Measurements from ENCODE around the gene UNC13A.
A peak's percentile ranks its signal among the peaks of the same experiment; 100 is the strongest.

UNC13A gene

GRCh38 chr19:17607936-17608335 is 80.2 kb downstream of the UNC13A start:
- no peak overlapping the region for H3K27ac ChIP-seq
- TF ChIP-seq ZFX (IDR thresholded peaks at IDR 0.05), result no peak
- TF ChIP-seq CTCF (conservative IDR thresholded peaks at IDR 0.05), result no peak

- TF ChIP-seq ZFX (IDR thresholded peaks at IDR 0.05), result no peak
- TF ChIP-seq CTCF (conservative IDR thresholded peaks at IDR 0.05), result no peak
- peak overlapping the region; percentile 77; the same call in 1 of the 2 replicates for H3K27ac ChIP-seq
Measured at GRCh38 chr19:17606590-17607185, 81.5 kb downstream of the UNC13A start.

- peak; percentile 88 for TF ChIP-seq CTCF (conservative IDR thresholded peaks at IDR 0.05)
- TF ChIP-seq ZFX (IDR thresholded peaks at IDR 0.05), result no peak
- H3K27ac ChIP-seq, result peak overlapping the region; percentile 77
Measured at GRCh38 chr19:17605761-17606589, 82.2 kb downstream of the UNC13A start.

GRCh38 chr19:17605117-17605516 is 83.0 kb downstream of the UNC13A start:
- H3K27ac ChIP-seq, result no peak overlapping the region
- TF ChIP-seq CTCF (conservative IDR thresholded peaks at IDR 0.05) (no peak), ZFX (IDR thresholded peaks at IDR 0.05) (no peak)

DNA sequence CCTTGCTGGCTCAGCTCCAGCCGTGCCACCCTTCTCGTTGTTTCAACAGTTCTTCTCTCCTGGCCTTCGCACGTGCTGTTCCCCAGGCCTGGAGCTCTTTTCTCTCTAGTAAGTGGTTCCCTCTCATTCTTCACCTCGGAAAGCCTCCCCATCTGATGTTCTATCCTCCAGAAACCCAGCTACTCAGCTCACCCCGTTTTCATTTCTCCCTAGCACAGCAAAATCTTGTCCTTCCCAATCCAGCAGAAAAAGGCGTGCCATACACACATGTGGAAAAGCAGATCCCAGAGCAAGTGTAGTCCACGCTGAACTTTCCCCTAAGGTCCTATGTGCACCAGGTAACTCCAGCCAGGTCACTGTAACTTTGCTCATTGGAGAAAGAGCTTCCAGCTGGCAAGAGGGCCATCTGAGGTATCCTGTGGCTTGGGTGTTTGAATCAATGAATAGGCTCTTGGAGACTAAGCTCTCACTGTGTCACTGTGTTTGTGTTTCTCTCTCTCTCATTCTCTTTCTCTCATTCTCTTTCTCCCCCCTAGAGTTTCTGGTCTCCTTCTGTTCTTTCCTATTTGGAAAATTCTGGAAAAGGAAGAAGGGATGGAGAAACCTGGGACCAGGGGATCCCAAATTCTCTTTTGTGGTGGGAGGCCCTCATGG is 83.7 kb downstream of the UNC13A start:
- TF ChIP-seq ZFX (IDR thresholded peaks at IDR 0.05) (no peak), CTCF (conservative IDR thresholded peaks at IDR 0.05) (no peak)
- no peak overlapping the region for H3K27ac ChIP-seq

DNA sequence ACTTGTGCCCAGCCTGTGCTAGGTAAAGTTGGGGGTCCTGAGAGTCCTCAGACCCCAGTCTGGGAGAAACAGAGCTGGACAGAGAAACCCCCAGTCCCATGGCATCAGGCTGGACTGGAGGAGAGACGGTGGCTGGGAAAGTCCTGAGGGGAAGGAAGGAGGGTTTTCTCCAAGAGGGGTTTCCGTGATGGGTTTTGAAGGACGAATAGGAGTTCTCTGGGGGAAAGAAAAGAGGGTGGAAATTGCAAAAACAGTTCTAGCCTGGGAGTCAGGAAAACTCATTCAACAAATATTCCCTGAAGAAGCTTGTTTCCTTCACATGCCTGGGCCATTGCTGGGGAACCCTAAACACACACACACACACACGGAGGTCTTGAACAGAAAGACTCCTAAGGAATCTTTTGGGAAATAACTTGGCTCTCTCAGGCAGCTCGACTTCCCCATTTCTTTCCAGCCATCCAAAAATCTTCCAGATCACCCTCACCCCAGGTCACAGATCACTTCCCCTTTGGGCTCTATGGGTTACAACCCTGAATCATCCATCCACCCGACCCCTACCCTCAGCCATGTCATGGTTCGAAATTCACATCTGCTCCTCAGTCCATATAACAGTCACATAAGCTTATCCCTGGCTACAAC is 85.2 kb downstream of the UNC13A start:
- H3K27ac ChIP-seq, result no peak overlapping the region
- TF ChIP-seq CTCF (conservative IDR thresholded peaks at IDR 0.05), result no peak
- no peak for TF ChIP-seq ZFX (IDR thresholded peaks at IDR 0.05)
